Breast epithelium (tissue), 3 donors: Measurements from ENCODE around the gene SYT15.
"Not testable (repeated sequence)": the region's sequence is repeated elsewhere in the genome, so short reads cannot be mapped to it uniquely, and the experiment has no call there.

Experiments
- CTCF ChIP-seq, 3 donors: fragments of 450-650 bp; IDR thresholded peaks; one replicate each; pipeline ENCODE4 v1.5.1; 2016 to 2017; ENCODE audit warnings: antibody characterized with exemption in 3 of 3, mild to moderate bottlenecking in 3 of 3, moderate library complexity in 3 of 3
- POLR2A ChIP-seq: fragments of 450-650 bp; IDR thresholded peaks from one replicate; pipeline ENCODE4 v1.6.1; 2016; ENCODE audit warnings: antibody characterized with exemption, mild to moderate bottlenecking, moderate library complexity

DNA sequence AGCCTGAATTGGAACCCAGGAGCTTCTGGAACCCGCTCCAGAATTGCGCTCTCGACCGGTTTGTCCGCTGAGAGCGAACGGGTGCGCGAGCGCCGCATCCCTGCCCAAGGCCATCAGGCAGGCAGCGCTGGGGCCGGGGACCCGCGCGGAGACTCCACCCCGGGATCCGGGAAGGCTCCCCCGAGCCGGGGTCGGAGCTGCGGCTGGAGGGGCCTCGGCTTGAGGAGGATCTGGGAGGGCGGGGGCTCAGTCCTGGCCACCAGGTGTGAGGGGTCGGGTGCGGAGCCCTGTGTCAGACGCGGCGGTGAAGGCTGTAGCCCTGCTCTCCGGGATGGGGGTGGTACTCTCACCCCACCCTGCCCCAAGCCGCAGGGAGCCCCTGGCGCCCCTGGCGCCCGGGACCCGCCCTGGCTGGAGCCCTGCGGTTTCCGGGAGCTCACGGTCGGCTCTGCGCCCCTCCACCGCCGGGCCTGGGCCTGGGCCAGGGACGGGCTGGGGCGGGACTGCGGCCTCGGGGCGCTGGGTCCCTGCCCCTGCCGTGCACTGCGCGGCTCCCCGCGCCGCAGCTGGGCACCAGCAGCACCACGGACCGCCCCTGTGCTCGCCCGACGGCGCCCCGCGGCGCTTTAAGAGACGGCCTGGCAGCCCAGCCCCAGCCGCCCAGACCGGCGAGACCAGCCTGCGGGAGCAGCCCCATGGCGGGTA, at the start of gene SYT15:
- not testable (repeated sequence) for TF ChIP-seq CTCF (IDR thresholded peaks at IDR 0.05); POLR2A
